Measurements from ENCODE around the gene C2CD4C. TPM values are rescaled to one million over a fixed set of nuclear protein-coding genes. Genes with fewer than 3 reads are reported as not detected.

Gene C2CD4C
- total RNA-seq, 1 experiment from 2014 or later = 7.1 TPM

- TF ChIP-seq ELF1 (IDR thresholded peaks at IDR 0.05; ENCODE audit: borderline replicate concordance, low read depth) (no peak), JUND (IDR thresholded peaks at IDR 0.05) (no peak), RAD21 (IDR thresholded peaks at IDR 0.05; ENCODE audit: low read depth) (no peak)
Observed at GRCh38 chr19:403221-404027, 5.5 kb downstream of the C2CD4C start (continued).

GRCh38 chr19:402786-403185 lies 6.2 kb downstream of the C2CD4C start:
- Histone ChIP-seq H3K9me2 (ENCODE audit: insufficient read depth) (no peaks in the 10 kb centered on the region), H3K4me3 (replicated peaks in 1 of 2; ENCODE audit: low read depth in 1 of 2, low read length in 2 of 2) (no peak overlapping the region), H3K4me2 (ENCODE audit: low read length) (no peak overlapping the region), H4K20me1 (ENCODE audit: insufficient read depth) (no peaks in the 10 kb centered on the region), H3K9ac (ENCODE audit: low read length) (no peak overlapping the region), H3K79me2 (ENCODE audit: insufficient read depth, low read length) (no peaks in the 10 kb centered on the region), H3K36me3 (ENCODE audit: control insufficient read depth in 1 of 2, insufficient read depth in 2 of 2, low read length in 2 of 2) (no peaks in the 10 kb centered on the region), H3K9me3 (ENCODE audit: control insufficient read depth in 1 of 2, insufficient read depth in 1 of 2, low read depth in 1 of 2, low read length in 2 of 2) (no peaks in the 10 kb centered on the region), H3K27ac (ENCODE audit: low read depth, low read length) (no peak overlapping the region), H3K27me3 (ENCODE audit: insufficient read depth, low read length) (no peaks in the 10 kb centered on the region), H2AFZ (ENCODE audit: low read depth, low read length, poor library complexity, severe bottlenecking) (no peak overlapping the region), H3K4me1 (ENCODE audit: control insufficient read depth in 1 of 2, insufficient read depth in 2 of 2, low read length in 2 of 2) (no peaks in the 10 kb centered on the region)
- CTCF ChIA-PET = no interaction called here
- TF ChIP-seq POLR2A (IDR thresholded peaks at IDR 0.05; ENCODE audit: borderline replicate concordance, extremely low read depth, insufficient read depth, insufficient read length) (no peak), RAD21 (IDR thresholded peaks at IDR 0.05; ENCODE audit: low read depth) (no peak), CTCF (IDR thresholded peaks at IDR 0.05 in 2 of 3, conservative IDR thresholded peaks at IDR 0.05 in 1 of 3; ENCODE audit: borderline replicate concordance in 1 of 3, insufficient read depth in 1 of 3, low read depth in 2 of 3, low read length in 2 of 3) (no peak), TCF7L2 (IDR thresholded peaks at IDR 0.05; ENCODE audit: borderline replicate concordance, extremely low read depth, insufficient read depth, insufficient read length) (no peak)
- TF ChIP-seq, protein P1, sequence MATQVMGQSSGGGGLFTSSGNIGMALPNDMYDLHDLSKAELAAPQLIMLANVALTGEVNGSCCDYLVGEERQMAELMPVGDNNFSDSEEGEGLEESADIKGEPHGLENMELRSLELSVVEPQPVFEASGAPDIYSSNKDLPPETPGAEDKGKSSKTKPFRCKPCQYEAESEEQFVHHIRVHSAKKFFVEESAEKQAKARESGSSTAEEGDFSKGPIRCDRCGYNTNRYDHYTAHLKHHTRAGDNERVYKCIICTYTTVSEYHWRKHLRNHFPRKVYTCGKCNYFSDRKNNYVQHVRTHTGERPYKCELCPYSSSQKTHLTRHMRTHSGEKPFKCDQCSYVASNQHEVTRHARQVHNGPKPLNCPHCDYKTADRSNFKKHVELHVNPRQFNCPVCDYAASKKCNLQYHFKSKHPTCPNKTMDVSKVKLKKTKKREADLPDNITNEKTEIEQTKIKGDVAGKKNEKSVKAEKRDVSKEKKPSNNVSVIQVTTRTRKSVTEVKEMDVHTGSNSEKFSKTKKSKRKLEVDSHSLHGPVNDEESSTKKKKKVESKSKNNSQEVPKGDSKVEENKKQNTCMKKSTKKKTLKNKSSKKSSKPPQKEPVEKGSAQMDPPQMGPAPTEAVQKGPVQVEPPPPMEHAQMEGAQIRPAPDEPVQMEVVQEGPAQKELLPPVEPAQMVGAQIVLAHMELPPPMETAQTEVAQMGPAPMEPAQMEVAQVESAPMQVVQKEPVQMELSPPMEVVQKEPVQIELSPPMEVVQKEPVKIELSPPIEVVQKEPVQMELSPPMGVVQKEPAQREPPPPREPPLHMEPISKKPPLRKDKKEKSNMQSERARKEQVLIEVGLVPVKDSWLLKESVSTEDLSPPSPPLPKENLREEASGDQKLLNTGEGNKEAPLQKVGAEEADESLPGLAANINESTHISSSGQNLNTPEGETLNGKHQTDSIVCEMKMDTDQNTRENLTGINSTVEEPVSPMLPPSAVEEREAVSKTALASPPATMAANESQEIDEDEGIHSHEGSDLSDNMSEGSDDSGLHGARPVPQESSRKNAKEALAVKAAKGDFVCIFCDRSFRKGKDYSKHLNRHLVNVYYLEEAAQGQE (IDR thresholded peaks at IDR 0.05; ENCODE audit: low read depth) = no peak
- POLR2A ChIA-PET = no interaction called here
- RAD21 ChIA-PET (ENCODE audit: low non-redundant PET in 1 of 2, low total read pairs in 2 of 2, uncharacterized antibody in 2 of 2, unreplicated experiment in 2 of 2) = no interaction called here
- intact Hi-C loops (cut with micrococcal nuclease) = no loop called here
- ATAC-seq = no peak
- DNase-seq (ENCODE audit: low read depth, low spot score) = no peak
- no TSS peak for BruUV-seq (replicated peaks)

Measured in HCT116 (cell line).